Measurements from ENCODE around the gene EP400.

DNA sequence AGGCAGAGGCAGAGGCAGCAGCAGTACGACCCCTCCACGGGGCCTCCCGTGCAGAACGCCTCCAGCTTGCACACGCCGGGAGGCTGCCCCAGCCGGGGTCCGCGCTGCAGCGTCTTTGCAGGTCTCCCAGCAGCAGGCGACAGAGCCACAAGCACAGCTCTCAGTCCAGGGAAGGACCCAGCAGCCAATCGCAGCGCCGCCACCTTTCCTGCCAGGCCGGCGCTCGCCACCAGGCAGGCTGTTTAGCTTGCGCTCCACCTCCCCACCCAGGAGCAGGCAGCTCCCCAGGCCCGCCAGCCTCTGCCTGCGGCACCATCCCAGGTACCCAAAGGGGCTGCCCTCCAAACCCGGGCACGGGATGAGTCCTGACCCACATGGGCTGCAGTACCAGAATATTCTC is 169.1 kb downstream of the EP400 start:
- TF ChIP-seq POLR2A (IDR thresholded peaks at IDR 0.05; ENCODE audit: low read depth, low read length): no peak
- TF ChIP-seq POLR2AphosphoS5 (IDR thresholded peaks at IDR 0.05; ENCODE audit: low read depth, low read length): no peak
